ENCODE data around the gene GID4. TPM values are rescaled to one million over a fixed set of nuclear protein-coding genes. Genes with fewer than 3 reads are reported as not detected.

GID4 gene
- total and polyA plus RNA-seq, 2 of the 4 experiments (the other 2 are of a cell fraction), result 3.9 to 5.6 TPM

GRCh38 chr17:18109935-18110485 lies 70.8 kb downstream of the GID4 start:
- Histone ChIP-seq H3K4me2 (ENCODE audit: low read depth, low read length) (no peak overlapping the region), H2BK5ac (ENCODE audit: low read depth, low read length, poor library complexity, severe bottlenecking) (no peak overlapping the region), H2AK5ac (ENCODE audit: low read depth, low read length) (no peak overlapping the region), H3K9ac (ENCODE audit: low read depth, low read length) (no peak overlapping the region), H3K79me1 (ENCODE audit: low read depth in 1 of 2, low read length in 2 of 2) (no peaks in the 10 kb centered on the region), H4K8ac (ENCODE audit: low read depth in 2 of 2, low read length in 2 of 2) (no peak overlapping the region), H3K4me3 (ENCODE audit: insufficient read depth, low read depth, low read length) (no peak overlapping the region), H3K18ac (ENCODE audit: low read depth, low read length) (no peak overlapping the region), H2BK120ac (ENCODE audit: low read depth, low read length) (no peak overlapping the region), H2BK20ac (ENCODE audit: low read depth, low read length) (no peak overlapping the region), H2AK9ac (replicated peaks; ENCODE audit: low read depth, low read length, poor library complexity) (no peak overlapping the region), H2BK15ac (ENCODE audit: low read depth, low read length) (no peak overlapping the region), H3K4ac (ENCODE audit: low read depth, low read length) (no peak overlapping the region), H3K9me3 (ENCODE audit: control insufficient read depth, insufficient read depth, low read length) (no peaks in the 10 kb centered on the region), H4K91ac (ENCODE audit: insufficient read depth, low read depth, low read length) (no peak overlapping the region), H3K23ac (ENCODE audit: low read depth, low read length) (no peak overlapping the region), H3K4me1 (ENCODE audit: control insufficient read depth, insufficient read depth, low read length) (no peaks in the 10 kb centered on the region), H4K20me1 (ENCODE audit: insufficient read depth, low read length) (no peaks in the 10 kb centered on the region), H4K5ac (ENCODE audit: low read depth, low read length) (no peak overlapping the region), H3K14ac (replicated peaks; ENCODE audit: low read depth, low read length) (no peak overlapping the region), H3K36me3 (ENCODE audit: control insufficient read depth, insufficient read depth, low read length) (peaks cover 18% of the 10 kb centered on the region; the same call in 1 of the 2 replicates), H3K56ac (ENCODE audit: extremely low read depth, insufficient read depth, low read length) (no peak overlapping the region), H2AFZ (replicated peaks; ENCODE audit: low read length, poor library complexity) (no peak overlapping the region), H3K9me1 (ENCODE audit: insufficient read depth, low read length) (peaks cover 4% of the 10 kb centered on the region), H3K27me3 (ENCODE audit: control insufficient read depth, insufficient read depth, low read length) (no peaks in the 10 kb centered on the region), H3K27ac (ENCODE audit: insufficient read depth, low read length) (no peak overlapping the region)
- dilution Hi-C loops (cut with HindIII; ENCODE audit: low sequenced_read_pairs, unreplicated experiment) (no loop called here), intact Hi-C loops (cut with micrococcal nuclease) (no loop called here), in situ Hi-C loops (cut with MboI; ENCODE audit: low sequenced_read_pairs) (no loop called here)
- ChIA-PET POLR2A (ENCODE audit: unreplicated experiment) (no interaction called here), CTCF (interaction anchor here (0.9 kb wide), 1 partner anchor 61 kb away, joined by 3 read pairs; no protein-coding TSS in a partner anchor)
- TF ChIP-seq NFE2L2 (IDR thresholded peaks at IDR 0.05; ENCODE audit: low read depth, low read length) (no peak), CEBPB (IDR thresholded peaks at IDR 0.05; ENCODE audit: low read depth, low read length) (no peak), ELK1 (IDR thresholded peaks at IDR 0.05; ENCODE audit: borderline replicate concordance, low read depth, low read length) (no peak), MAZ (IDR thresholded peaks at IDR 0.05; ENCODE audit: borderline replicate concordance, low read depth, low read length) (no peak), CHD1 (IDR thresholded peaks at IDR 0.05; ENCODE audit: low read depth, low read length) (no peak), BHLHE40 (IDR thresholded peaks at IDR 0.05; ENCODE audit: low read depth, low read length) (no peak), FOS (IDR thresholded peaks at IDR 0.05; ENCODE audit: low read depth, low read length) (no peak), RCOR1 (IDR thresholded peaks at IDR 0.05; ENCODE audit: insufficient replicate concordance, low read length) (no peak)
- TF ChIP-seq, protein P1, sequence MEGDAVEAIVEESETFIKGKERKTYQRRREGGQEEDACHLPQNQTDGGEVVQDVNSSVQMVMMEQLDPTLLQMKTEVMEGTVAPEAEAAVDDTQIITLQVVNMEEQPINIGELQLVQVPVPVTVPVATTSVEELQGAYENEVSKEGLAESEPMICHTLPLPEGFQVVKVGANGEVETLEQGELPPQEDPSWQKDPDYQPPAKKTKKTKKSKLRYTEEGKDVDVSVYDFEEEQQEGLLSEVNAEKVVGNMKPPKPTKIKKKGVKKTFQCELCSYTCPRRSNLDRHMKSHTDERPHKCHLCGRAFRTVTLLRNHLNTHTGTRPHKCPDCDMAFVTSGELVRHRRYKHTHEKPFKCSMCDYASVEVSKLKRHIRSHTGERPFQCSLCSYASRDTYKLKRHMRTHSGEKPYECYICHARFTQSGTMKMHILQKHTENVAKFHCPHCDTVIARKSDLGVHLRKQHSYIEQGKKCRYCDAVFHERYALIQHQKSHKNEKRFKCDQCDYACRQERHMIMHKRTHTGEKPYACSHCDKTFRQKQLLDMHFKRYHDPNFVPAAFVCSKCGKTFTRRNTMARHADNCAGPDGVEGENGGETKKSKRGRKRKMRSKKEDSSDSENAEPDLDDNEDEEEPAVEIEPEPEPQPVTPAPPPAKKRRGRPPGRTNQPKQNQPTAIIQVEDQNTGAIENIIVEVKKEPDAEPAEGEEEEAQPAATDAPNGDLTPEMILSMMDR (conservative IDR thresholded peaks at IDR 0.05; ENCODE audit: low read depth, low read length), result no peak
- no TSS peak for BruUV-seq (replicated peaks)
- ATAC-seq (ENCODE audit: low read depth) (no peak), DNase-seq (no peak)
- WGBS, 2 experiments (ENCODE audit: extremely low coverage in 2 of 2, insufficient read length in 1 of 2), result 67% methylated on average over 3 of the region's 10 CpGs; no CpG with 5 or more reads in 1 of the 2 experiments

All from IMR-90 (cell line).